Endodermal cell (in vitro differentiated cells): ENCODE results near the gene TUBGCP6. TPM values are rescaled to one million over a fixed set of nuclear protein-coding genes. Genes with fewer than 3 reads are reported as not detected.

Experiments
- DNase-seq: peaks from one replicate; pipeline ENCODE4 v3.0.0-alpha.2; 2017
- H3K27ac ChIP-seq: 2 replicates; pipeline ENCODE4 v1.5.1; 2013; ENCODE audit warnings: mild to moderate bottlenecking, low read depth, low read length, moderate library complexity
- H3K27me3 ChIP-seq: 2 replicates; pipeline ENCODE4 v1.6.1; 2013; ENCODE audit warnings: mild to moderate bottlenecking, low read length, moderate library complexity; ENCODE audit not compliant: insufficient read depth, control insufficient read depth, poor library complexity, severe bottlenecking
- H3K36me3 ChIP-seq: 2 replicates; pipeline ENCODE4 v1.7.0; 2013; ENCODE audit warnings: mild to moderate bottlenecking, low read length, moderate library complexity; ENCODE audit not compliant: control insufficient read depth, insufficient read depth
- H3K4me1 ChIP-seq: one replicate; pipeline ENCODE4 v1.7.0; 2013; ENCODE audit warnings: low read length; ENCODE audit not compliant: control insufficient read depth, insufficient read depth
- H3K4me3 ChIP-seq: 2 replicates; pipeline ENCODE4 v1.5.1; 2013; ENCODE audit warnings: mild to moderate bottlenecking, low read length, moderate library complexity
- H3K9ac ChIP-seq: 2 replicates; pipeline ENCODE4 v1.6.1; 2013; ENCODE audit warnings: mild to moderate bottlenecking, low read length, moderate library complexity; ENCODE audit not compliant: poor library complexity, severe bottlenecking; ENCODE audit errors: extremely low read depth
- H3K9me3 ChIP-seq: 2 replicates; pipeline ENCODE4 v1.6.1; 2013; ENCODE audit warnings: mild to moderate bottlenecking, low read length, moderate library complexity; ENCODE audit not compliant: control insufficient read depth
- H3K27ac Mint-ChIP-seq: 2 replicates; pipeline ENCODE4 v1.8.0; 2020; ENCODE audit warnings: mixed read lengths
- H3K27me3 Mint-ChIP-seq: 2 replicates; pipeline ENCODE4 v1.8.0; 2021; ENCODE audit warnings: mild to moderate bottlenecking, mixed read lengths; ENCODE audit not compliant: insufficient read depth
- H3K36me3 Mint-ChIP-seq: 2 replicates; pipeline ENCODE4 v1.8.0; 2020; ENCODE audit warnings: low read depth, mixed read lengths
- H3K4me1 Mint-ChIP-seq: 2 replicates; pipeline ENCODE4 v1.8.0; 2020; ENCODE audit warnings: mixed read lengths
- H3K4me3 Mint-ChIP-seq: 2 replicates; pipeline ENCODE4 v1.8.0; 2020; ENCODE audit warnings: mild to moderate bottlenecking, moderate library complexity, mixed read lengths
- H3K9me3 Mint-ChIP-seq: 2 replicates; pipeline ENCODE4 v1.8.0; 2020; ENCODE audit warnings: mild to moderate bottlenecking, mixed read lengths
- WGBS, 2 experiments: methylation state at CpG; one replicate each; pipeline versions ENCODE4 v1.1.5 to v1.1.7; 2013; ENCODE audit warnings: missing lambda C conversion rate in 2 of 2, mixed read lengths in 1 of 2; ENCODE audit not compliant: insufficient coverage in 1 of 2, insufficient read length in 1 of 2; 5-methylcytosine and 5-hydroxymethylcytosine counted together
- total RNA-seq, 2 donors: library from RNA; stranded (reverse); fragmentation: NEBNext Ultra II Directional in 1 of 2; extraction: Animal tissue kit (Norgen Biotek cat#: 25700) in 1 of 2; gene quantifications; 2 replicates in 1 of 2; 3 replicates in 1 of 2; pipeline ENCODE4 v1.2.1, GENCODE V29; 2021
- TF ChIP-seq, protein P1 (sequence below): fragments of 200-600 bp; sonication (generic); conservative IDR thresholded peaks from 2 replicates; pipeline ENCODE4 v1.5.0; 2021; ENCODE audit warnings: antibody characterized with exemption, mild to moderate bottlenecking

Gene TUBGCP6
- total RNA-seq, 2 donors from 2014 or later, result 43.7 to 46.0 TPM

DNA sequence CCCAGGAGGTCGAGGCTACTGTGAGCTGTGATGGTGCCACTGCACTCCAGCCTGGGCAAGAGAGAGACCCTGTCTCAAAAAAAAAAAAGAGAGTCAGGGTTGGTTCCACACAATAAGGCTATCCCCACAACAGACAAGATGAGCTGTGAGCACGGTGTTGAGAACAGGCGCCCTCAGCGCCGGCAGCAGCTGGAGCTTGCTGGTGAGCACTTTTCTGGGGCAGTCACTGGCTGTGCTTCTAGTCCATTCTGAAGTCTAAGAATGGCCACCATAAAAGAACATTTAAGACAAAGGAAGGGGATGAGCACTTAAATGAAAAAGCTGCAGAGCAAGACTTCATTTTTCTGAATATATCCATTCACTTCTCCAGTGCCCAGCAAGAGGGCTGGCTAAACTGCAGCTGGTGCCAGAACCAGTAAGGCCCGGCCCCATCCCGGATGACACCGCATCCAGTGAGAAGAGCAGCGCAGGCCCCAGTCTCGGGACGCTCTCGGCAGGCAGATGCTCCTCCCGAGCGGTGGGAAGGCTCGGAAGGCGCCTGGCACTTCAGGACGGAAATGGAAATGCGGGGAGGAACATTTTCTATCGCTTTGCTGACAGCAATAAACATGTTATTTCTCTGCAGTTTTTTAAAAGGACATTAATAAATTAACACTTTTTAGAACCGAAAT, 12.2 kb downstream of the TUBGCP6 start:
- no peak overlapping the region for H3K4me3 Mint-ChIP-seq
- H3K27ac ChIP-seq, result no peak overlapping the region
- whole genome bisulfite sequencing, 2 experiments, result 94 to 95% methylated on average over 20 of the region's 20 CpGs
- no peak overlapping the region for H3K9ac ChIP-seq
- H3K27ac Mint-ChIP-seq, result no peak overlapping the region
- no peaks in the 10 kb centered on the region for H3K4me1 ChIP-seq
- H3K9me3 ChIP-seq, result no peaks in the 10 kb centered on the region
- no peaks in the 10 kb centered on the region for H3K27me3 ChIP-seq
- H3K4me1 Mint-ChIP-seq, result no peaks in the 10 kb centered on the region
- H3K9me3 Mint-ChIP-seq, result peaks cover 8% of the 10 kb centered on the region
- no peaks in the 10 kb centered on the region for H3K36me3 ChIP-seq
- H3K36me3 Mint-ChIP-seq, result peaks cover 46% of the 10 kb centered on the region
- no peak for DNase-seq
- no peak overlapping the region for H3K4me3 ChIP-seq
- no peaks in the 10 kb centered on the region for H3K27me3 Mint-ChIP-seq
- TF ChIP-seq, protein P1, sequence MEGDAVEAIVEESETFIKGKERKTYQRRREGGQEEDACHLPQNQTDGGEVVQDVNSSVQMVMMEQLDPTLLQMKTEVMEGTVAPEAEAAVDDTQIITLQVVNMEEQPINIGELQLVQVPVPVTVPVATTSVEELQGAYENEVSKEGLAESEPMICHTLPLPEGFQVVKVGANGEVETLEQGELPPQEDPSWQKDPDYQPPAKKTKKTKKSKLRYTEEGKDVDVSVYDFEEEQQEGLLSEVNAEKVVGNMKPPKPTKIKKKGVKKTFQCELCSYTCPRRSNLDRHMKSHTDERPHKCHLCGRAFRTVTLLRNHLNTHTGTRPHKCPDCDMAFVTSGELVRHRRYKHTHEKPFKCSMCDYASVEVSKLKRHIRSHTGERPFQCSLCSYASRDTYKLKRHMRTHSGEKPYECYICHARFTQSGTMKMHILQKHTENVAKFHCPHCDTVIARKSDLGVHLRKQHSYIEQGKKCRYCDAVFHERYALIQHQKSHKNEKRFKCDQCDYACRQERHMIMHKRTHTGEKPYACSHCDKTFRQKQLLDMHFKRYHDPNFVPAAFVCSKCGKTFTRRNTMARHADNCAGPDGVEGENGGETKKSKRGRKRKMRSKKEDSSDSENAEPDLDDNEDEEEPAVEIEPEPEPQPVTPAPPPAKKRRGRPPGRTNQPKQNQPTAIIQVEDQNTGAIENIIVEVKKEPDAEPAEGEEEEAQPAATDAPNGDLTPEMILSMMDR, result no peak

DNA sequence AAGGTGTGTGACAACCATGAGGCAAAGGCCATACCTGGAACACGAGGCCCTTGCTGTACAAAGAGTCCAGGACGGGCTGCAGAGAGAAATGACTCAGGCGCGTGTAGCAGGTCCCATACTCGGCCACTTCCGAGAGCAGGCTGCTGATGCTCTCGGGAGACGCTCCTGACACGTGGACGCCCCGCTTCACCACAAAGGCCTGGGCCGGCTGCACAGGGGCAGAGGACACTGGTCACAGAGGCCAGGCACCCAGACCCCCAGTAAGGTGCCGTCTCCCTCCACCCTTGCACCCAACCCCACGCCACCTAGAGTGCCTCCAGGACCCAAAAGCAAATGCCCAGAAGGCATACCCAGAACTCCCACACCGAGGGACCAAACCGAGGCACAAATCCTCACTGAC, 15.5 kb downstream of the TUBGCP6 start:
- no peaks in the 10 kb centered on the region for H3K9me3 Mint-ChIP-seq
- no peaks in the 10 kb centered on the region for H3K27me3 Mint-ChIP-seq
- Histone ChIP-seq H3K27ac (no peak overlapping the region), H3K4me1 (no peaks in the 10 kb centered on the region), H3K36me3 (no peaks in the 10 kb centered on the region), H3K4me3 (no peak overlapping the region), H3K27me3 (no peaks in the 10 kb centered on the region), H3K9ac (no peak overlapping the region), H3K9me3 (no peaks in the 10 kb centered on the region)
- DNase-seq, result no peak
- no peak overlapping the region for H3K27ac Mint-ChIP-seq
- H3K4me1 Mint-ChIP-seq, result no peaks in the 10 kb centered on the region
- TF ChIP-seq, protein P1, result no peak
- WGBS, 2 experiments, result 95 to 96% methylated on average over 4 to 16 of the region's 16 CpGs
- peaks cover 39% of the 10 kb centered on the region for H3K36me3 Mint-ChIP-seq
- H3K4me3 Mint-ChIP-seq, result no peak overlapping the region

DNA sequence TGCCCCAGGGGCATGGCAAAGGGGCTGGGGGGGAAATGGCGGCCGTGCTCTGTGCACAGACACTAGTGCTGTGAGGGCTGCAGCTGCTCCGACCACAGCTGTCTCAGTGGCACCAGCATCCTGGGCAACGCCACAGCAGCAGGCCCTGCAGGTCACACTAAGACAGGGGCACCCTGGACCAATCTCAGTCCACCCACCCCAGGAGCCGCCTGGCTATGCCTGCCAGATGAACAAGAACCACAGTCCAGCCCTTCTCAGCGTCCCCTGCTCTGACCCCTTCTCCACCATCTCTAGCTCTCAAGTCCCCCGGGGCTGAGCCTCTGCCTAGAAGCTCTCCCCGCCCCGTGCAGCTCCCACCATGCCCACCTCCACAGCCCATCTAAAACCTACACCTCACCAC, 16.5 kb downstream of the TUBGCP6 start:
- DNase-seq, result peak; percentile 18
- H3K36me3 Mint-ChIP-seq, result peaks cover 38% of the 10 kb centered on the region
- H3K4me1 Mint-ChIP-seq, result no peaks in the 10 kb centered on the region
- Histone ChIP-seq H3K27me3 (no peaks in the 10 kb centered on the region), H3K27ac (no peak overlapping the region), H3K9me3 (no peaks in the 10 kb centered on the region), H3K9ac (no peak overlapping the region), H3K36me3 (no peaks in the 10 kb centered on the region), H3K4me1 (no peaks in the 10 kb centered on the region), H3K4me3 (no peak overlapping the region)
- WGBS, 2 experiments, result 91 to 100% methylated on average over 3 to 9 of the region's 9 CpGs
- TF ChIP-seq, protein P1, result no peak
- no peaks in the 10 kb centered on the region for H3K27me3 Mint-ChIP-seq
- H3K9me3 Mint-ChIP-seq, result no peaks in the 10 kb centered on the region
- peak overlapping the region; percentile 52 for H3K27ac Mint-ChIP-seq
- H3K4me3 Mint-ChIP-seq, result no peak overlapping the region
